ENCODE results near the gene EIF3M.

Gene EIF3M

DNA sequence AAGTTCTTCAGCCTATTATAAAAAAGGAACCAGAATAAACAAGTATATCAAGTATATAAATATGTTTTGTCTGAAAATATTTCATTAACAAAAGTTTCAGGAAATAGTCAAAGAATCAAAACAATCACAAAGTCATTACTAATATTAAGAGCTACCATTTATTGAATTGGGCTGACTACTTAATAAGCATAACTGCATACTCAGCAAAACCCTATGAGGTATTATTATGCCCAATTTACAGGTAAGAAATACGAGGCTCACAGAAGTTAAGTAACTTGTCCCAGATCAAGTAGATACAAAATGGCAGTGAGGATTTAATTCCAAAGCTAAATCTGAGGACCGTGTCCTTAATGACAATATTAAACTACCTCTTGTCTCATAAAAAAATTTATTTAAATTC, 52.2 kb downstream of the EIF3M start:
- no peaks in the 10 kb centered on the region for H3K36me3 ChIP-seq (ENCODE audit: insufficient read depth, low read length)
- no peaks in the 10 kb centered on the region for H3K27me3 ChIP-seq (ENCODE audit: insufficient read depth, low read length)
- H3K4me3 ChIP-seq (ENCODE audit: low read depth, low read length): no peak overlapping the region
- H3K27ac ChIP-seq (ENCODE audit: low read depth, low read length): no peak overlapping the region
- H3K79me2 ChIP-seq (ENCODE audit: control insufficient read depth, insufficient read depth, low read length, unreplicated experiment): no peaks in the 10 kb centered on the region
- no peak overlapping the region for H2AFZ ChIP-seq (ENCODE audit: low read length, unreplicated experiment)
- no peaks in the 10 kb centered on the region for H3K4me1 ChIP-seq (ENCODE audit: control insufficient read depth, insufficient read depth, low read length, unreplicated experiment)

DNA sequence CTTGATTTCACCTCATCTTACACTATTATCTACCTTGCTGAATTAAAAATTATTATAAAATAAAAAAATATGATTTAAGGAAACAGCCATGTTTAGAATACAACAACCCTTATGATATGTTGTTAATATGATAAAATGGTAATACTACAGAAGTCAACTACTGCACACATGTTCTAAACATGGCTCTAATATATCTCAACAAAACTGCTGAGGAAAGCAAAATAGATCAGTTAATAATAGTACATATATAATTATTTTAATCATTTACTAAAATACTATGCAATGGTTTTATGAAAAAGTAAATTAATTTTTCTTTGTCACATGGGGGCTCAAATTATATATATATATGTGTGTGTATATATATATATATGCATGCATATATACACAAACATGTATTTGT, 57.7 kb downstream of the EIF3M start:
- no peaks in the 10 kb centered on the region for H3K27me3 ChIP-seq (ENCODE audit: insufficient read depth, low read length)
- H2AFZ ChIP-seq (ENCODE audit: low read length, unreplicated experiment): no peak overlapping the region
- H3K27ac ChIP-seq (ENCODE audit: low read depth, low read length): no peak overlapping the region
- H3K4me3 ChIP-seq (ENCODE audit: low read depth, low read length): no peak overlapping the region
- peaks cover 7% of the 10 kb centered on the region for H3K4me1 ChIP-seq (ENCODE audit: control insufficient read depth, insufficient read depth, low read length, unreplicated experiment)
- no peaks in the 10 kb centered on the region for H3K79me2 ChIP-seq (ENCODE audit: control insufficient read depth, insufficient read depth, low read length, unreplicated experiment)
- no peaks in the 10 kb centered on the region for H3K36me3 ChIP-seq (ENCODE audit: insufficient read depth, low read length)

- Histone ChIP-seq H3K79me2 (ENCODE audit: control insufficient read depth, insufficient read depth, low read length, unreplicated experiment) (no peaks in the 10 kb centered on the region), H3K27me3 (ENCODE audit: insufficient read depth, low read length) (no peaks in the 10 kb centered on the region), H3K4me1 (ENCODE audit: control insufficient read depth, insufficient read depth, low read length, unreplicated experiment) (peaks cover 7% of the 10 kb centered on the region), H3K27ac (ENCODE audit: low read depth, low read length) (no peak overlapping the region), H2AFZ (ENCODE audit: low read length, unreplicated experiment) (no peak overlapping the region), H3K4me3 (ENCODE audit: low read depth, low read length) (no peak overlapping the region), H3K36me3 (ENCODE audit: insufficient read depth, low read length) (no peaks in the 10 kb centered on the region)
These were observed 59.9 kb downstream of the EIF3M start for GRCh38 chr11:32643526-32643925.
